Neuronal stem cell (in vitro differentiated cells): ENCODE results near the gene TMA7B.

Experiments
- DNase-seq: peaks from one replicate; pipeline ENCODE4 v3.0.0-alpha.2; 2013; ENCODE audit warnings: low spot score
- H2AFZ ChIP-seq: one replicate; pipeline ENCODE4 v1.6.1; 2013; ENCODE audit warnings: mild to moderate bottlenecking, low read length, inconsistent platforms
- H2AK5ac ChIP-seq: 2 replicates; pipeline ENCODE4 v1.6.1; 2013; ENCODE audit warnings: low read depth, mild to moderate bottlenecking, inconsistent platforms, low read length, moderate library complexity, mixed read lengths
- H2BK120ac ChIP-seq: 2 replicates; pipeline ENCODE4 v1.6.1; 2013; ENCODE audit warnings: low read depth, mild to moderate bottlenecking, inconsistent platforms, low read length, moderate library complexity, mixed read lengths
- H2BK12ac ChIP-seq: one replicate; pipeline ENCODE4 v1.6.1; 2013; ENCODE audit warnings: low read length, inconsistent platforms
- H2BK15ac ChIP-seq: 2 replicates; pipeline ENCODE4 v1.6.1; 2013; ENCODE audit warnings: mild to moderate bottlenecking, low read length, inconsistent platforms, mixed read lengths
- H2BK5ac ChIP-seq: one replicate; pipeline ENCODE4 v1.6.1; 2013; ENCODE audit warnings: inconsistent platforms, mild to moderate bottlenecking, low read length, moderate library complexity
- H3K14ac ChIP-seq: one replicate; pipeline ENCODE4 v1.6.1; 2013; ENCODE audit warnings: low read length, inconsistent platforms
- H3K18ac ChIP-seq: 2 replicates; pipeline ENCODE4 v1.6.1; 2013; ENCODE audit warnings: low read length, inconsistent platforms
- H3K23ac ChIP-seq: 2 replicates; pipeline ENCODE4 v1.6.1; 2013; ENCODE audit warnings: low read depth, mild to moderate bottlenecking, mixed read lengths, low read length, inconsistent platforms; ENCODE audit not compliant: poor library complexity
- H3K27ac ChIP-seq: replicated peaks from 3 replicates; pipeline ENCODE4 v1.5.1; 2013; ENCODE audit warnings: low read length, inconsistent platforms
- H3K27me3 ChIP-seq, 3 experiments: 2 replicates each; pipeline ENCODE4 v1.6.1; 2013; ENCODE audit warnings: low read length in 3 of 3, mild to moderate bottlenecking in 2 of 3, inconsistent platforms in 1 of 3, low read depth in 1 of 3, mixed read lengths in 1 of 3, moderate library complexity in 1 of 3; ENCODE audit not compliant: control insufficient read depth in 3 of 3, insufficient read depth in 3 of 3
- H3K36me3 ChIP-seq, 2 donors: replicated peaks in 1 of 2; 2 replicates each; pipeline ENCODE4 v1.6.1; 2013; ENCODE audit warnings: low read length in 2 of 2; ENCODE audit not compliant: control insufficient read depth in 2 of 2, insufficient read depth in 2 of 2
- H3K4ac ChIP-seq: 2 replicates; pipeline ENCODE4 v1.6.1; 2013; ENCODE audit warnings: inconsistent platforms, mild to moderate bottlenecking, low read length, moderate library complexity
- H3K4me1 ChIP-seq, 2 donors: 1 replicate in 1 of 2; 2 replicates in 1 of 2; pipeline ENCODE4 v1.6.1; 2013; ENCODE audit warnings: low read length in 2 of 2, low read depth in 1 of 2; ENCODE audit not compliant: control insufficient read depth in 2 of 2, insufficient read depth in 1 of 2
- H3K4me2 ChIP-seq: one replicate; pipeline ENCODE4 v1.6.1; 2013; ENCODE audit warnings: mild to moderate bottlenecking, low read length, inconsistent platforms; ENCODE audit not compliant: insufficient read depth, poor library complexity, severe bottlenecking
- H3K4me3 ChIP-seq, 2 donors: 2 replicates each; pipeline ENCODE4 v1.5.1; 2013; ENCODE audit warnings: low read length in 2 of 2, mild to moderate bottlenecking in 2 of 2, inconsistent platforms in 1 of 2, moderate library complexity in 1 of 2
- H3K79me1 ChIP-seq: one replicate; pipeline ENCODE4 v1.6.1; 2013; ENCODE audit warnings: low read depth, mild to moderate bottlenecking, inconsistent platforms, low read length, moderate library complexity
- H3K9ac ChIP-seq: one replicate; pipeline ENCODE4 v1.6.1; 2013; ENCODE audit warnings: mild to moderate bottlenecking, low read depth, low read length, inconsistent platforms; ENCODE audit not compliant: poor library complexity
- H3K9me3 ChIP-seq, 2 donors: replicated peaks in 1 of 2; 2 replicates each; pipeline versions ENCODE3 to v1.6.1; 2013; ENCODE audit warnings: low read length in 2 of 2, mild to moderate bottlenecking in 2 of 2, inconsistent platforms in 1 of 2, low read depth in 1 of 2, mixed read lengths in 1 of 2, moderate library complexity in 1 of 2; ENCODE audit not compliant: control insufficient read depth in 2 of 2, insufficient read depth in 1 of 2
- H4K8ac ChIP-seq: one replicate; pipeline ENCODE4 v1.6.1; 2013; ENCODE audit warnings: low read depth, mild to moderate bottlenecking, inconsistent platforms, low read length, moderate library complexity
- H4K91ac ChIP-seq: one replicate; pipeline ENCODE4 v1.6.1; 2013; ENCODE audit warnings: low read length, low read depth, mild to moderate bottlenecking, inconsistent platforms; ENCODE audit not compliant: poor library complexity
- WGBS, 2 donors: extraction: QIAGEN DNeasy Blood & Tissue Kit; methylation state at CpG; one replicate each; pipeline ENCODE4 v1.1.7; 2013; ENCODE audit warnings: missing lambda C conversion rate in 2 of 2, mixed read lengths in 1 of 2; ENCODE audit not compliant: insufficient read length in 2 of 2, insufficient replicate concordance in 1 of 2; ENCODE audit errors: extremely low coverage in 2 of 2; 5-methylcytosine and 5-hydroxymethylcytosine counted together

The TMA7B gene

DNA sequence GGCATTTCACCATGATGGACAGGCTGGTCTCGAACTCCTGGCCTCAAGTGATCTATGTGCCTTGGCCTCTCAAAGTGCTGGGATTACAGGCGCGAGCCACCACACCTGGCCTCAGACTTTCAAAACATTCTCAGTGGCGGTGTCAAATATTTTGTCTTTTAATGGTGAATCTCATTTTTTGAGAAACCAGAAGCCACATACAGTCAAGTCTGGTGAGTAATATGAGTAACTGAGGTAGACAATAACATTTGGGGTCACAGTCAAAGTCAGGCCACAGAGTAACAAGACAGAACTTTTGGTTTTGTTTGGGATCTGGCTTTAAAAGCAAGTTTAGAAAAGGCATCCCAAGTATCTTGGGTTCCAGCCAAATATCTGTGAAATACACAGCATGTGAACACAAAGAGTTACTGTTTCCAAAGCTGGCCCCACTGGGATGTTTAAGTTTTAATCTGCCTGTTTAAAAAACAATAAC, 5.6 kb upstream of the TMA7B start:
- Histone ChIP-seq H2BK5ac (no peak overlapping the region), H3K14ac (no peak overlapping the region), H3K79me1 (no peaks in the 10 kb centered on the region), H3K4me3 (no peak overlapping the region), H3K18ac (no peak overlapping the region), H4K8ac (no peak overlapping the region), H3K23ac (no peak overlapping the region), H2BK120ac (no peak overlapping the region), H3K4ac (no peak overlapping the region), H2BK15ac (no peak overlapping the region), H4K91ac (no peak overlapping the region), H3K4me1 (peaks cover 0 to 2% of the 10 kb centered on the region in 2 donors), H2BK12ac (no peak overlapping the region), H3K27me3 (peaks cover 0 to 5% (median 0%) of the 10 kb centered on the region in 3 experiments), H2AFZ (no peak overlapping the region), H3K4me2 (no peak overlapping the region), H3K9me3 (no peaks in the 10 kb centered on the region), H3K36me3 (no peaks in the 10 kb centered on the region), H3K9ac (no peak overlapping the region), H2AK5ac (no peak overlapping the region), H3K27ac (no peak overlapping the region)
- WGBS, 2 donors, result no CpG with 5 or more reads among the region's 4 CpGs
- no peak for DNase-seq

DNA sequence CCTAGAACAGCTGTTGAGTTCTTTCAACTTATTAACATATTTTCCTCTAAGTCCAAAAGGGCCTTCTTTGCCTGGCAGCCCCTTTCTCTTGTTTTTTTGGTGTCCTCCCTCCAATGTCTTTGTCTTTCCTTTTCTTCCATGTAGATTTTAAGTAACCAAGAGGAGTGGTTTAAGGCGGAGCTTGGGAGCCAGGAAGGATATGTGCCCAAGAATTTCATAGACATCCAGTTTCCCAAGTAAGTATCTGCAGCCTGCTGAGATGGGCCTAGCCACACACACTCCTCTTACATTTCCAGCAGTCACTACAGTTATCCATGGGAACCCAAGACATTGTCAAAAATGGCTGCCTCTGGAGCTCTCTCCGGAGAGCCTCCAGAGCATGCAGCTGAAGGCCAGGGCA, 4.5 kb upstream of the TMA7B start:
- no peak overlapping the region for H3K9ac ChIP-seq
- no peak overlapping the region for H3K27ac ChIP-seq
- WGBS, 2 donors, result no CpG with 5 or more reads among the region's 2 CpGs

DNA sequence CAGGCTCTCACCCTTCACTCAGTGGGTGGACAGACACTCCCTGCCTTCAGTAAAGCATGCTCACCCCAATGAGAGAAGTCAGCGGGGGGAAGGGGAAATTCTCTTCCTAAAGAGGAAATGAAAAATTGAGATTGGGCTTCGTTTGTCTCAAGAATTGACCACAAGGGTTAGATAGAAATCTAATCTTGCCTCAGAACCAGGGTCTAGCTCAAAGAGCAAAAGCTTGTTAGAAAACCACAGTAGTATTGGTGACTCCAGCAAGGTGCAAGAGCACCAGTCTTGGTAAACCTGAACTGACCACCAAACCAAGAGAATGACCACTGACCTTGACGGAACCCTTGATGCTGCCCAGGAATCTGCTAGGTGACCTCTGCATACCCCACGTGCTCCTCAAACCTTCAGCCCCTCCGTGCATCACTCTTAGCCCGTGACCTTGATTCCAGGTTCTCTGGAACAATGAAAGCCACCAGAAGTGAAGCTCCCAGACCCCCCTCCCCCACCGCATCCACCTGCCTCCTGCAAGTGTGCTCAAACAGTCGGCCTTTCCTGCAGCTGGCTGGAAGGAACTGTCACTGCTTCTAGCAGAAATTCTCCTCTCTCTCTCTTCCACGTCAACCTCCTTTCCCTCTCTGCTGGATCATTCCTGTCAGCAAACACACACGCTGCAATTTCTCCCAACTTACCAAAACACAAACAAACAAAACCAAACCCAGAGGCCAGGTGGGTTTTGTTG, 3.1 kb upstream of the TMA7B start:
- no peak overlapping the region for H2AFZ ChIP-seq
- no peaks in the 10 kb centered on the region for H3K9me3 ChIP-seq
- H3K18ac ChIP-seq, result no peak overlapping the region
- H4K91ac ChIP-seq, result no peak overlapping the region
- H3K4me1 ChIP-seq, result peaks cover 0 to 7% of the 10 kb centered on the region in 2 donors
- H2BK5ac ChIP-seq, result no peak overlapping the region
- H2BK15ac ChIP-seq, result no peak overlapping the region
- no peak overlapping the region for H3K23ac ChIP-seq
- no peak overlapping the region for H2BK12ac ChIP-seq
- DNase-seq, result no peak
- H3K4me2 ChIP-seq, result no peak overlapping the region
- no peak overlapping the region for H2AK5ac ChIP-seq
- no peak overlapping the region for H3K4ac ChIP-seq
- no peaks in the 10 kb centered on the region for H3K79me1 ChIP-seq
- H2BK120ac ChIP-seq, result no peak overlapping the region
- no peak overlapping the region for H4K8ac ChIP-seq
- WGBS, 2 donors, result no CpG with 5 or more reads among the region's 10 CpGs
- H3K14ac ChIP-seq, result no peak overlapping the region
- H3K36me3 ChIP-seq, result no peaks in the 10 kb centered on the region
- no peak overlapping the region for H3K27ac ChIP-seq
- no peak overlapping the region for H3K9ac ChIP-seq
- peaks cover 0 to 20% (median 0%) of the 10 kb centered on the region in 3 experiments for H3K27me3 ChIP-seq
- no peak overlapping the region for H3K4me3 ChIP-seq

More for the DNA sequence above, 4.5 kb upstream of the TMA7B start:
- no peak overlapping the region for H3K18ac ChIP-seq
- H3K23ac ChIP-seq, result no peak overlapping the region
- H2AK5ac ChIP-seq, result no peak overlapping the region
- H3K4me3 ChIP-seq, result no peak overlapping the region
- H2AFZ ChIP-seq, result no peak overlapping the region
- H3K79me1 ChIP-seq, result no peaks in the 10 kb centered on the region
- H4K8ac ChIP-seq, result no peak overlapping the region
- peaks cover 0 to 14% (median 0%) of the 10 kb centered on the region in 3 experiments for H3K27me3 ChIP-seq
- no peak overlapping the region for H3K4ac ChIP-seq
- no peak overlapping the region for H2BK5ac ChIP-seq
- H3K14ac ChIP-seq, result no peak overlapping the region
- H3K4me1 ChIP-seq, result peaks cover 0 to 7% of the 10 kb centered on the region in 2 donors
- H2BK120ac ChIP-seq, result no peak overlapping the region
- DNase-seq, result no peak
- no peak overlapping the region for H4K91ac ChIP-seq
- H2BK15ac ChIP-seq, result no peak overlapping the region
- H2BK12ac ChIP-seq, result no peak overlapping the region
- no peaks in the 10 kb centered on the region for H3K36me3 ChIP-seq
- H3K4me2 ChIP-seq, result no peak overlapping the region
- H3K9me3 ChIP-seq, result no peaks in the 10 kb centered on the region

DNA sequence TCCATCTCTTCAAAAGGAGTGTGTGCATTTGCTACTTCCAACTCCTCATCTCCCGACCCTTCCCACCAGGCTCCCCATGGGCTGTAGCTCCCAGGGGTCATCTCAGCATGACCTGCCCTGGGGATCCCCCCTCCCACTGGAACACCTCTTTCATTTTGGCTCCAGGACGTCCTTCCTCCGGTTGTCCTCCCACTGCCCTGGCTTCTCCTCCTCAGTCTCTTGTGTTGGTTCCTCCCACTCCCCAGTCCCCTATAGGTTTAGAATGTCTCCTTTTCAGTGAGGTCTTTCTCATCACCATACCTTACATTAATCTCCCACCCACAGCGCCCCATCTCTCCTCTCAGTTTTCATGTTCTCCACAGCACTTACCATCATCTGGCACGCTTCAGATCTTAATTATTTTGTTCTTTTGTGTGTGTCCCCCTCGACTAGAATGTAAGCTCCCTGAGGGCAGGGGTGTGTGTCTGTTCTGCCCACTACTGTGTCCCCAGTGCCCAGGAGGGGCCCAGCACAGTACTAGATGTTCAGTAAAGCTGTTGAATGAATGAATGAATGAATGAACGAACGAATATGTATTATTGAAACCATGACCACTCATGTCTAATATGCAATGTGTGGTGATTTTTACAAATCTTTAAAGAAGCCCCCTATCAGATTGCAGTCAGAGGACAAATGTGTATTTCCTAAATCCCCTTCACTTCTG, 2.0 kb upstream of the TMA7B start:
- no peak overlapping the region for H3K4me3 ChIP-seq
- H2BK120ac ChIP-seq, result no peak overlapping the region
- H3K9me3 ChIP-seq, result no peaks in the 10 kb centered on the region
- H2AK5ac ChIP-seq, result no peak overlapping the region
- H3K27ac ChIP-seq, result no peak overlapping the region
- no CpG with 5 or more reads among the region's 8 CpGs for WGBS, 2 donors
- H3K18ac ChIP-seq, result no peak overlapping the region
- H3K79me1 ChIP-seq, result no peaks in the 10 kb centered on the region
- H3K4me1 ChIP-seq, result peaks cover 0 to 7% of the 10 kb centered on the region in 2 donors
- no peak overlapping the region for H3K23ac ChIP-seq
- no peak overlapping the region for H4K91ac ChIP-seq
- H3K4ac ChIP-seq, result no peak overlapping the region
- H2BK15ac ChIP-seq, result no peak overlapping the region
- H3K27me3 ChIP-seq, result peaks cover 0 to 20% (median 0%) of the 10 kb centered on the region in 3 experiments
- H3K36me3 ChIP-seq, result no peaks in the 10 kb centered on the region
- no peak overlapping the region for H2BK12ac ChIP-seq
- H4K8ac ChIP-seq, result no peak overlapping the region
- no peak overlapping the region for H3K14ac ChIP-seq
- no peak overlapping the region for H2AFZ ChIP-seq
- no peak overlapping the region for H3K4me2 ChIP-seq
- no peak overlapping the region for H2BK5ac ChIP-seq
- no peak for DNase-seq
- no peak overlapping the region for H3K9ac ChIP-seq
